SK-N-SH (cell line): ENCODE results near the gene SV2A. TPM values are rescaled to one million over a fixed set of nuclear protein-coding genes. Genes with fewer than 3 reads are reported as not detected.

Experiments used
- CTCF ChIA-PET: fragments of 300-600, 350-600 bp; formaldehyde crosslinking; extraction: SDS; loops from one replicate; lab custom pipeline; 2021; lab: Yijun Ruan, JAX
- POLR2A ChIA-PET: fragments of 350-600 bp; sonication (Branson Sonifier 250); formaldehyde crosslinking; extraction: SDS; loops from one replicate; lab custom pipeline; 2020; ENCODE audit warnings: antibody characterized with exemption, inconsistent platforms; lab: Yijun Ruan, JAX
- DNase-seq: peaks from one replicate; pipeline ENCODE4 v3.0.0; 2012
- H2AFZ ChIP-seq: fragments of 200-600 bp; sonication (generic); 2 replicates; pipeline ENCODE4 v1.8.1; 2016; ENCODE audit warnings: antibody characterized with exemption, mild to moderate bottlenecking, low read depth
- H3F3A ChIP-seq: fragments of 200-600 bp; sonication (generic); replicated peaks from 2 replicates; pipeline ENCODE3; 2016; ENCODE audit warnings: antibody characterized with exemption, mild to moderate bottlenecking; ENCODE audit not compliant: insufficient read depth
- H3K27ac ChIP-seq, 2 experiments: fragments of 200-500 bp in 1 of 2; fragments of 200-600 bp in 1 of 2; sonication (Bioruptor generic) in 1 of 2; sonication (generic), shearing (Covaris generic) in 1 of 2; 2 replicates each; pipeline versions ENCODE4 v1.5.1 to v1.6.1; 2014 to 2016; ENCODE audit warnings: low read depth in 2 of 2, inconsistent platforms in 1 of 2, low read length in 1 of 2, mild to moderate bottlenecking in 1 of 2, mixed read lengths in 1 of 2
- H3K27me3 ChIP-seq: fragments of 200-600 bp; sonication (generic), shearing (Covaris generic); 2 replicates; pipeline ENCODE4 v1.6.1; 2016; ENCODE audit warnings: mixed run types; ENCODE audit not compliant: insufficient read depth
- H3K36me3 ChIP-seq, 2 experiments: fragments of 200-500 bp in 1 of 2; fragments of 200-600 bp in 1 of 2; sonication (Bioruptor generic) in 1 of 2; sonication (generic) in 1 of 2; replicated peaks in 1 of 2; 2 replicates each; pipeline versions ENCODE3 to v1.5.1; 2014 to 2016; ENCODE audit warnings: low read length in 1 of 2, mild to moderate bottlenecking in 1 of 2; ENCODE audit not compliant: insufficient read depth in 2 of 2, control insufficient read depth in 1 of 2
- H3K4me1 ChIP-seq, 2 experiments: fragments of 200-500 bp in 1 of 2; fragments of 200-600 bp in 1 of 2; sonication (Bioruptor generic) in 1 of 2; sonication (generic), shearing (Covaris generic) in 1 of 2; 2 replicates each; pipeline versions ENCODE4 v1.5.1 to v1.6.1; 2014 to 2016; ENCODE audit warnings: low read depth in 1 of 2, low read length in 1 of 2, mixed run types in 1 of 2; ENCODE audit not compliant: insufficient read depth in 2 of 2, control insufficient read depth in 1 of 2
- H3K4me2 ChIP-seq: fragments of 200-600 bp; sonication (generic), shearing (Covaris generic); 2 replicates; pipeline ENCODE4 v1.6.1; 2017; ENCODE audit warnings: mixed run types
- H3K4me3 ChIP-seq, 2 experiments: fragments of 200-500 bp in 1 of 2; fragments of 200-600 bp in 1 of 2; sonication (Bioruptor generic) in 1 of 2; sonication (generic), shearing (Covaris generic) in 1 of 2; 2 replicates each; pipeline versions ENCODE4 v1.5.1 to v1.8.1; 2014 to 2016; ENCODE audit warnings: low read depth in 2 of 2, inconsistent platforms in 1 of 2, low read length in 1 of 2, mild to moderate bottlenecking in 1 of 2, mixed read lengths in 1 of 2, moderate library complexity in 1 of 2
- H3K79me2 ChIP-seq: fragments of 200-600 bp; sonication (generic); 2 replicates; pipeline ENCODE4 v1.8.1; 2017; ENCODE audit warnings: mild to moderate bottlenecking; ENCODE audit not compliant: insufficient read depth
- H3K9ac ChIP-seq: fragments of 200-600 bp; sonication (generic); 2 replicates; pipeline ENCODE4 v1.6.1; 2017; ENCODE audit warnings: mixed run types
- H3K9me2 ChIP-seq: fragments of 200-600 bp; sonication (generic); 2 replicates; pipeline ENCODE4 v1.6.1; 2017; ENCODE audit warnings: mixed run types
- H3K9me3 ChIP-seq: fragments of 200-600 bp; sonication (generic); 2 replicates; pipeline ENCODE4 v1.6.1; 2017; ENCODE audit warnings: mixed run types, mild to moderate bottlenecking, moderate library complexity
- H4K20me1 ChIP-seq: fragments of 200-600 bp; sonication (generic); 2 replicates; pipeline ENCODE4 v1.6.1; 2017; ENCODE audit warnings: mild to moderate bottlenecking, mixed run types; ENCODE audit not compliant: insufficient read depth
- EZH2phosphoT487 ChIP-seq: fragments of 200-600 bp; sonication (generic); IDR thresholded peaks from 2 replicates; pipeline ENCODE4 v1.6.1; 2017; ENCODE audit warnings: low read depth, mixed run types, mild to moderate bottlenecking, antibody characterized with exemption, moderate library complexity, borderline replicate concordance
- FOXM1 ChIP-seq: IDR thresholded peaks from 2 replicates; pipeline ENCODE4 v1.4.0; 2012; ENCODE audit warnings: low read depth, mild to moderate bottlenecking
- GATA2 ChIP-seq: sonication (generic); formaldehyde crosslinking; IDR thresholded peaks from 2 replicates; pipeline ENCODE4 v1.5.0; 2020; ENCODE audit warnings: mild to moderate bottlenecking, missing genetic modification reagents
- MAX ChIP-seq: IDR thresholded peaks from 2 replicates; pipeline ENCODE4 v1.4.0; 2012; ENCODE audit warnings: low read depth
- MEF2A ChIP-seq: IDR thresholded peaks from 2 replicates; pipeline ENCODE4 v1.4.0; 2012; ENCODE audit warnings: low read depth, borderline replicate concordance
- NRF1 ChIP-seq: IDR thresholded peaks from 2 replicates; pipeline ENCODE4 v1.6.1; 2012; ENCODE audit warnings: low read depth, mild to moderate bottlenecking, low read length
- PBX3 ChIP-seq: IDR thresholded peaks from 2 replicates; pipeline ENCODE4; 2012
- RCOR1 ChIP-seq: fragments of 150-350 bp; IDR thresholded peaks from 2 replicates; pipeline ENCODE4 v1.6.1; 2017; ENCODE audit warnings: antibody characterized with exemption, low read length
- RXRA ChIP-seq: IDR thresholded peaks from 2 replicates; pipeline ENCODE4 v1.4.0; 2012; ENCODE audit warnings: low read depth, mild to moderate bottlenecking, borderline replicate concordance
- SIN3A ChIP-seq: IDR thresholded peaks from 2 replicates; pipeline ENCODE4 v1.6.1; 2012; ENCODE audit warnings: low read depth, mild to moderate bottlenecking, low read length, moderate library complexity, borderline replicate concordance
- WGBS: methylation state at CpG from one replicate; pipeline ENCODE4 v1.1.6; 2017; ENCODE audit warnings: low lambda C conversion rate; 5-methylcytosine and 5-hydroxymethylcytosine counted together
- polyA plus RNA-seq, 3 experiments: library from polyadenylated mRNA; depleted of rRNA; stranded (reverse); fragments of >200 nt; gene quantifications; 2 replicates each; pipeline ENCODE4 v1.2.3, GENCODE V29; 2012
- TF ChIP-seq, protein P1 (sequence below): fragments of 200-600 bp; sonication (generic); IDR thresholded peaks from 2 replicates; pipeline ENCODE4 v1.6.1; 2017; ENCODE audit warnings: antibody characterized with exemption, mild to moderate bottlenecking, moderate library complexity
- TF ChIP-seq, protein P2 (sequence below): IDR thresholded peaks from 2 replicates; pipeline ENCODE4 v1.4.0; 2012; ENCODE audit warnings: low read depth, borderline replicate concordance

Gene SV2A
- polyA plus RNA-seq, 1 of the 3 experiments (the other 2 are of a cell fraction), result 22.7 TPM

DNA sequence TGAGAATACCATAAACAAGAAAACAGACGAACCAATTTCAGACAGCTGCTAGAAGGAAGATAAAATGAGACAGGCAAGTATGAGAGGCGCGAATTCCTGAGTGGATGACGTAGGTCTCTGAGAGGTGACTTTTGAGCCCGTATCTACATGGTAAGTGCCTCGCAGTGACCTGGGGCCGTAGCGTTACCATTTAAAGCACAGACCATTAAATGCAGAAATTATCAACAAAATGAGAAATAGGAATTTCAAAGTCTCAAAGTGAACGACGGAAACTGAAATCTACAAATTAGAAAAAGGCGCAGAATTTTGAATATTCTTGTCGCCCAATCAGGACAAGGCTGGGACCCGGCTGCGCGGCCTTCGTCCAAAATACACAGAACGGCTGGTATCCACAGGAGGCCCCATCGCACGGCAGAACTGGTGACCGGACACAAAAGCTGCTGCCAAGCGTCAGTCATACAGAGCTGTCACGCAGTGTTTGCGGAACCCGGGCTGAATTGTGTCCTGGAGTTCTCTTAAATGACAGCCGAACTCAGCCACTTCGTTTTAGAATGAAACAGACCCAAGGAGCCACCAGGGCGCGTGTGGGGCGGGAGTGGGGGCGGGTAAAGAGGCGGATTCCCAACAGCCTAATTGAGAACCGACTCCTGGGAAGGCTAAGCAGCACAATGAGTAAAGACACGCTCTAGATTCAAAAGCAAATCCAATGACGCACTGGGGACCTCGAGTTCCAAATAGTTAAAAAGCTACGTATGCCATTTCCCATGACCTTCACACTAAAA is 32.1 kb downstream of the SV2A start (continued):
- TF ChIP-seq MAX (peak; percentile 68; the same call in 1 of the 2 replicates), RCOR1 (no peak), EZH2phosphoT487 (no peak), SIN3A (peak; percentile 67; the same call in 1 of the 2 replicates), PBX3 (peak; percentile 29; the same call in 1 of the 2 replicates), NRF1 (peak; percentile 51), FOXM1 (no peak), MEF2A (no peak), GATA2 (CRISPR knock-in tag) (no peak)
- TF ChIP-seq, protein P1, sequence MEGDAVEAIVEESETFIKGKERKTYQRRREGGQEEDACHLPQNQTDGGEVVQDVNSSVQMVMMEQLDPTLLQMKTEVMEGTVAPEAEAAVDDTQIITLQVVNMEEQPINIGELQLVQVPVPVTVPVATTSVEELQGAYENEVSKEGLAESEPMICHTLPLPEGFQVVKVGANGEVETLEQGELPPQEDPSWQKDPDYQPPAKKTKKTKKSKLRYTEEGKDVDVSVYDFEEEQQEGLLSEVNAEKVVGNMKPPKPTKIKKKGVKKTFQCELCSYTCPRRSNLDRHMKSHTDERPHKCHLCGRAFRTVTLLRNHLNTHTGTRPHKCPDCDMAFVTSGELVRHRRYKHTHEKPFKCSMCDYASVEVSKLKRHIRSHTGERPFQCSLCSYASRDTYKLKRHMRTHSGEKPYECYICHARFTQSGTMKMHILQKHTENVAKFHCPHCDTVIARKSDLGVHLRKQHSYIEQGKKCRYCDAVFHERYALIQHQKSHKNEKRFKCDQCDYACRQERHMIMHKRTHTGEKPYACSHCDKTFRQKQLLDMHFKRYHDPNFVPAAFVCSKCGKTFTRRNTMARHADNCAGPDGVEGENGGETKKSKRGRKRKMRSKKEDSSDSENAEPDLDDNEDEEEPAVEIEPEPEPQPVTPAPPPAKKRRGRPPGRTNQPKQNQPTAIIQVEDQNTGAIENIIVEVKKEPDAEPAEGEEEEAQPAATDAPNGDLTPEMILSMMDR, result no peak; the same call in 1 of the 2 replicates

DNA sequence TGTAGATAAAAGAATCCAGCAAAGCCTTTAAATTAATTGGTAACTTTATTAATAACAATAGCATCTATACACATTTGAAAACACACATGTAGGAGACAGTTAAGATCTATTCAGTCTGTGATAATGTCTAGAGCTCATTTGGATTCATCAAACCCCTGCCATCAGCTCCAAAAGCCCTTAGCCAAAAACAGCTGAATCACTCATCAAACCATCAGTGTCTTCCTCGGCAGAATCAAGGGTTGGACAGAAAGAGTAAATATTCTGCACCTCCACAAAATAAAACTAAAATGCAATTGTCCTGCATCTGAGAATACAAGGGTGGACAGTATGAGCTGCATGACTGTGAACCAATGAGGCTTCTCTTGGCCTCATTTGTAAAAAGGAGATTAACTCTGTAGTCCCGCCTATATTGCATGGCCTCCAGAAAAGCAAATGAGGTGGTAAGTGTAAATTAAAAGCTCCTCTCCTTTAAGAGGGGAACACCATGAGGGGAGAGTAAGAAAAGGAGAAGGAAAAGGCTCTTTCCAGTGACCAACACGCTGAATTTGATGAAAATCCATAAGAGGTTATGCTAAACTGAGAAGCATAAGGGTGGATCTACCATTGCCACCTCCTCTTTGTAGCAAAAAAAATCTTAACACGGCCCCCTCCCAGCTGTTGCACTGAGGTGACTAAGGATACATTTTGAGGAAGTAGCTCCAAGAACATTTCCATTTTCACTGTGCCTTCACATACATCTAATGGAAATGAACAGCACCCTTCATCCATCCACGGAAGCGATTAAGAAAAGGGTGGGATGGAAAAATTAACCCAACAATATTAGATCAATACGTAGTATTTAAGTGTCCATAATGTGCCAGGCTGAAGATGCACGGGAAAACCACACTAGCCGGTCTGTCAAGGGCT is 33.0 kb downstream of the SV2A start:
- no peaks in the 10 kb centered on the region for H3K36me3 ChIP-seq
- peak overlapping the region; percentile 72 for H3K4me2 ChIP-seq
- H3K27ac ChIP-seq, result peak overlapping the region; percentile 97 to 98
- H3K4me1 ChIP-seq, result peaks cover 8 to 19% of the 10 kb centered on the region in 2 experiments; a peak in 3 of 4 replicates
- H2AFZ ChIP-seq, result peak overlapping the region; percentile 43
- peaks cover 30% of the 10 kb centered on the region for H3K79me2 ChIP-seq
- H4K20me1 ChIP-seq, result peaks cover 20% of the 10 kb centered on the region; the same call in 1 of the 2 replicates
- no peak for DNase-seq
- ChIA-PET POLR2A (interaction anchor here (0.6 to 4.4 kb wide), 4 partner anchors 39 to 139 kb away, joined by 3 to 26 read pairs (median 13); no protein-coding TSS in a partner anchor), CTCF (no interaction called here)
- WGBS, result 6% methylated on average over 9 of the region's 9 CpGs
- no peaks in the 10 kb centered on the region for H3K9me2 ChIP-seq
- H3K4me3 ChIP-seq, result peak overlapping the region; percentile 73 to 88
- no peaks in the 10 kb centered on the region for H3K27me3 ChIP-seq
- TF ChIP-seq PBX3 (peak; percentile 60), RXRA (no peak), SIN3A (peak; percentile 36; the same call in 1 of the 2 replicates)
- TF ChIP-seq, protein P2, sequence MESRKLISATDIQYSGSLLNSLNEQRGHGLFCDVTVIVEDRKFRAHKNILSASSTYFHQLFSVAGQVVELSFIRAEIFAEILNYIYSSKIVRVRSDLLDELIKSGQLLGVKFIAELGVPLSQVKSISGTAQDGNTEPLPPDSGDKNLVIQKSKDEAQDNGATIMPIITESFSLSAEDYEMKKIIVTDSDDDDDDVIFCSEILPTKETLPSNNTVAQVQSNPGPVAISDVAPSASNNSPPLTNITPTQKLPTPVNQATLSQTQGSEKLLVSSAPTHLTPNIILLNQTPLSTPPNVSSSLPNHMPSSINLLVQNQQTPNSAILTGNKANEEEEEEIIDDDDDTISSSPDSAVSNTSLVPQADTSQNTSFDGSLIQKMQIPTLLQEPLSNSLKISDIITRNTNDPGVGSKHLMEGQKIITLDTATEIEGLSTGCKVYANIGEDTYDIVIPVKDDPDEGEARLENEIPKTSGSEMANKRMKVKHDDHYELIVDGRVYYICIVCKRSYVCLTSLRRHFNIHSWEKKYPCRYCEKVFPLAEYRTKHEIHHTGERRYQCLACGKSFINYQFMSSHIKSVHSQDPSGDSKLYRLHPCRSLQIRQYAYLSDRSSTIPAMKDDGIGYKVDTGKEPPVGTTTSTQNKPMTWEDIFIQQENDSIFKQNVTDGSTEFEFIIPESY, result peak; percentile 29; the same call in 1 of the 2 replicates
- no peaks in the 10 kb centered on the region for H3K9me3 ChIP-seq
- H3F3A ChIP-seq, result peaks cover 43% of the 10 kb centered on the region
- peak overlapping the region; percentile 95 for H3K9ac ChIP-seq
